Vagina (tissue), 2 donors: Measurements from ENCODE around the gene USP10. TPM values are rescaled to one million over a fixed set of nuclear protein-coding genes. Genes with fewer than 3 reads are reported as not detected.

Source experiments
- DNase-seq, 2 donors: peaks; one replicate each; pipeline ENCODE4 v3.0.0-alpha.2; 2017; ENCODE audit errors: extremely low spot score in 2 of 2
- H3K27ac ChIP-seq: fragments of 200-600 bp; sonication (generic); one replicate; pipeline ENCODE4 v1.5.1; 2019
- H3K27me3 ChIP-seq: fragments of 200-600 bp; sonication (generic); one replicate; pipeline ENCODE4 v1.5.1; 2019
- H3K36me3 ChIP-seq, 2 donors: fragments of 200-600 bp; sonication (generic); one replicate each; pipeline ENCODE4 v1.5.1; 2017 to 2019
- H3K4me1 ChIP-seq: fragments of 200-600 bp; sonication (generic); one replicate; pipeline ENCODE4 v1.5.1; 2019
- H3K4me3 ChIP-seq, 2 donors: fragments of 200-600 bp; sonication (generic); 1 replicate in 1 of 2; 2 replicates in 1 of 2; pipeline ENCODE4 v1.5.1; 2016 to 2019
- H3K9me3 ChIP-seq: fragments of 200-600 bp; sonication (generic); one replicate; pipeline ENCODE4 v1.5.1; 2019
- CTCF ChIP-seq, 3 experiments: fragments of 450-650 bp in 2 of 3; fragments of 200-600 bp in 1 of 3; sonication (generic) in 1 of 3; IDR thresholded peaks; one replicate each; pipeline ENCODE4 v1.5.1; 2017 to 2019; ENCODE audit warnings: antibody characterized with exemption in 3 of 3, mild to moderate bottlenecking in 2 of 3, moderate library complexity in 2 of 3
- POLR2A ChIP-seq, 2 donors: fragments of 450-650 bp; IDR thresholded peaks; one replicate each; pipeline ENCODE4 v1.6.1; 2017; ENCODE audit warnings: antibody characterized with exemption in 2 of 2, mild to moderate bottlenecking in 2 of 2, moderate library complexity in 2 of 2
- POLR2AphosphoS5 ChIP-seq, 2 donors: sonication (generic); formaldehyde crosslinking; IDR thresholded peaks; one replicate each; pipeline ENCODE4 v1.9.0; 2017; ENCODE audit warnings: antibody characterized with exemption in 2 of 2, mild to moderate bottlenecking in 2 of 2, low read depth in 1 of 2; ENCODE audit not compliant: insufficient read depth in 1 of 2
- intact Hi-C: fragments of 100-400 bp; cut with DNase I; formaldehyde crosslinking; loops from one replicate; pipeline ENCODE4 v1.15.1; 2023
- total RNA-seq: library from RNA; depleted of rRNA; stranded (reverse); fragments of >200 nt; gene quantifications from one replicate; pipeline ENCODE4 v1.2.3, GENCODE V29; 2016

Gene USP10
- total RNA-seq, 1 donor from 2014 or later: 42.5 TPM

GRCh38 chr16:84660973-84661372 lies 38.8 kb upstream of the USP10 start:
- no peak overlapping the region for H3K27ac ChIP-seq
- no peak for TF ChIP-seq POLR2AphosphoS5 (IDR thresholded peaks at IDR 0.05; ENCODE audit: insufficient read depth in 1 of 2, low read depth in 1 of 2)
- TF ChIP-seq POLR2A (IDR thresholded peaks at IDR 0.05): no peak
- TF ChIP-seq CTCF (IDR thresholded peaks at IDR 0.05): no peak
- no peaks in the 10 kb centered on the region for H3K27me3 ChIP-seq
- H3K4me1 ChIP-seq: peaks cover 15% of the 10 kb centered on the region
- peaks cover 6 to 92% of the 10 kb centered on the region in 2 donors for H3K36me3 ChIP-seq
- no peaks in the 10 kb centered on the region for H3K9me3 ChIP-seq
- DNase-seq: no peak
- intact Hi-C loops: no loop called here
- H3K4me3 ChIP-seq: no peak overlapping the region

- Histone ChIP-seq H3K4me1 (peaks cover 15% of the 10 kb centered on the region), H3K36me3 (peaks cover 6 to 92% of the 10 kb centered on the region in 2 donors), H3K27me3 (no peaks in the 10 kb centered on the region), H3K27ac (no peak overlapping the region), H3K9me3 (no peaks in the 10 kb centered on the region), H3K4me3 (no peak overlapping the region)
- TF ChIP-seq POLR2AphosphoS5 (IDR thresholded peaks at IDR 0.05; ENCODE audit: insufficient read depth in 1 of 2, low read depth in 1 of 2) (no peak), POLR2A (IDR thresholded peaks at IDR 0.05) (no peak), CTCF (IDR thresholded peaks at IDR 0.05) (no peak)
- DNase-seq: no peak
- intact Hi-C loops: no loop called here
Observed at GRCh38 chr16:84661418-84662060, 38.3 kb upstream of the USP10 start.

- intact Hi-C loops: no loop called here
Observed at GRCh38 chr16:84662471-84662870, 37.3 kb upstream of the USP10 start.

GRCh38 chr16:84663433-84664101 lies 36.2 kb upstream of the USP10 start:
- DNase-seq: no peak
- H3K4me1 ChIP-seq: peaks cover 15% of the 10 kb centered on the region
- H3K27ac ChIP-seq: no peak overlapping the region
- no peak overlapping the region for H3K4me3 ChIP-seq
- intact Hi-C loops: no loop called here
- peaks cover 0 to 71% of the 10 kb centered on the region in 2 donors for H3K36me3 ChIP-seq
- no peaks in the 10 kb centered on the region for H3K27me3 ChIP-seq
- no peaks in the 10 kb centered on the region for H3K9me3 ChIP-seq
- TF ChIP-seq POLR2A (IDR thresholded peaks at IDR 0.05) (no peak), POLR2AphosphoS5 (IDR thresholded peaks at IDR 0.05; ENCODE audit: insufficient read depth in 1 of 2, low read depth in 1 of 2) (no peak), CTCF (IDR thresholded peaks at IDR 0.05) (no peak)

More at GRCh38 chr16:84662471-84662870, 37.3 kb upstream of the USP10 start:
- Histone ChIP-seq H3K9me3 (no peaks in the 10 kb centered on the region), H3K4me1 (peaks cover 15% of the 10 kb centered on the region), H3K36me3 (peaks cover under 1 to 82% of the 10 kb centered on the region in 2 donors), H3K27me3 (no peaks in the 10 kb centered on the region), H3K27ac (no peak overlapping the region), H3K4me3 (no peak overlapping the region)
- no peak for DNase-seq
- TF ChIP-seq POLR2A (IDR thresholded peaks at IDR 0.05): no peak
- no peak for TF ChIP-seq POLR2AphosphoS5 (IDR thresholded peaks at IDR 0.05; ENCODE audit: insufficient read depth in 1 of 2, low read depth in 1 of 2)
- no peak for TF ChIP-seq CTCF (IDR thresholded peaks at IDR 0.05)

- H3K27me3 ChIP-seq: no peaks in the 10 kb centered on the region
- H3K4me3 ChIP-seq: no peak overlapping the region
- intact Hi-C loops: no loop called here
- no peaks in the 10 kb centered on the region for H3K9me3 ChIP-seq
- peaks cover 15% of the 10 kb centered on the region for H3K4me1 ChIP-seq
- no peak overlapping the region for H3K27ac ChIP-seq
- peaks cover 0 to 53% of the 10 kb centered on the region in 2 donors for H3K36me3 ChIP-seq
- TF ChIP-seq POLR2A (IDR thresholded peaks at IDR 0.05) (no peak), POLR2AphosphoS5 (IDR thresholded peaks at IDR 0.05; ENCODE audit: insufficient read depth in 1 of 2, low read depth in 1 of 2) (no peak), CTCF (IDR thresholded peaks at IDR 0.05) (no peak)
- no peak for DNase-seq
Observed at GRCh38 chr16:84665359-84665758, 34.4 kb upstream of the USP10 start.
